CD4-positive, alpha-beta T cell (primary cell): Measurements from ENCODE around the gene SCUBE1. TPM values are rescaled to one million over a fixed set of nuclear protein-coding genes. Genes with fewer than 3 reads are reported as not detected.

Experiments used
- ATAC-seq: fragments of 200-7000 bp; cut with Tn5 transposase; one replicate; pipeline ENCODE4 v1.10.0; 2022; ENCODE audit warnings: mild to moderate bottlenecking; ENCODE audit not compliant: poor library complexity
- CTCF ChIA-PET: fragments of 350-600 bp; sonication (Branson Sonifier 250); formaldehyde crosslinking; loops from one replicate; lab custom pipeline; 2021; ENCODE audit warnings: antibody characterized with exemption, inconsistent platforms; lab: Charles Lee
- POLR2A ChIA-PET: fragments of 350-600 bp; sonication (Branson Sonifier 250); formaldehyde crosslinking; loops from one replicate; lab custom pipeline; 2021; ENCODE audit warnings: antibody characterized with exemption, inconsistent platforms; lab: Charles Lee
- DNase-seq, 14 experiments: peaks; one replicate each; pipeline ENCODE4 v3.0.0-alpha.2; 2013 to 2020; ENCODE audit warnings: mixed read lengths in 2 of 14
- H3K27ac ChIP-seq, 2 donors: one replicate each; pipeline versions ENCODE4 v1.5.1 to v1.7.0; 2013; ENCODE audit warnings: low read length in 2 of 2, low read depth in 1 of 2, mild to moderate bottlenecking in 1 of 2
- H3K27me3 ChIP-seq, 2 experiments: 1 replicate in 1 of 2; 2 replicates in 1 of 2; pipeline versions ENCODE4 v1.6.1 to v1.7.0; 2013; ENCODE audit warnings: low read length in 2 of 2, control low read depth in 1 of 2, mild to moderate bottlenecking in 1 of 2, moderate library complexity in 1 of 2; ENCODE audit not compliant: insufficient read depth in 2 of 2, control insufficient read depth in 1 of 2
- H3K36me3 ChIP-seq: one replicate; pipeline ENCODE4 v1.6.1; 2013; ENCODE audit warnings: low read length, control low read depth; ENCODE audit not compliant: insufficient read depth
- H3K4me1 ChIP-seq: one replicate; pipeline ENCODE4 v1.6.1; 2013; ENCODE audit warnings: low read length, control low read depth; ENCODE audit not compliant: insufficient read depth
- H3K4me3 ChIP-seq: one replicate; pipeline ENCODE4 v1.5.1; 2013; ENCODE audit warnings: mild to moderate bottlenecking, low read length, moderate library complexity
- H3K9me3 ChIP-seq, 2 experiments: 1 replicate in 1 of 2; 2 replicates in 1 of 2; pipeline versions ENCODE4 v1.6.1 to v1.7.0; 2013; ENCODE audit warnings: low read length in 2 of 2, mild to moderate bottlenecking in 2 of 2, control low read depth in 1 of 2, moderate library complexity in 1 of 2; ENCODE audit not compliant: control insufficient read depth in 1 of 2, insufficient read depth in 1 of 2
- H3K27ac Mint-ChIP-seq: one replicate; pipeline ENCODE4 v1.8.0; 2020; ENCODE audit warnings: mixed read lengths
- H3K27me3 Mint-ChIP-seq: one replicate; pipeline ENCODE4 v1.8.0; 2021; ENCODE audit warnings: mixed read lengths
- H3K36me3 Mint-ChIP-seq: one replicate; pipeline ENCODE4 v1.8.0; 2021; ENCODE audit warnings: low read depth, mixed read lengths
- H3K4me1 Mint-ChIP-seq: one replicate; pipeline ENCODE4 v1.8.0; 2021; ENCODE audit warnings: low read depth, mixed read lengths
- H3K4me3 Mint-ChIP-seq: one replicate; pipeline ENCODE4 v1.8.0; 2020; ENCODE audit warnings: mild to moderate bottlenecking, mixed read lengths
- H3K9me3 Mint-ChIP-seq: one replicate; pipeline ENCODE4 v1.8.0; 2020; ENCODE audit warnings: mixed read lengths
- CTCF ChIP-seq: fragments of 200-600 bp; IDR thresholded peaks from one replicate; pipeline ENCODE4 v1.8.0; 2022; ENCODE audit warnings: antibody characterized with exemption, mild to moderate bottlenecking
- intact Hi-C, 2 experiments: fragments of 100-400 bp; cut with DNase I in 1 of 2; cut with micrococcal nuclease in 1 of 2; formaldehyde crosslinking; loops; one replicate each; pipeline versions ENCODE4 v1.15.1 to v1.9.0; 2023 to 2025; cut with DNase I, micrococcal nuclease
- total RNA-seq, 174 experiments: library from RNA in 2 of 174; stranded (reverse) in 2 of 174; gene quantifications; one replicate each; pipeline ENCODE4 v1.2.3 and lab custom pipeline; 2021 to 2026

SCUBE1 gene
- total RNA-seq, 2 experiments from 2014 or later = not detected

- Mint-ChIP-seq H3K27me3 (no peaks in the 10 kb centered on the region), H3K27ac (no peak overlapping the region), H3K36me3 (no peaks in the 10 kb centered on the region), H3K4me1 (no peaks in the 10 kb centered on the region), H3K9me3 (no peaks in the 10 kb centered on the region), H3K4me3 (no peak overlapping the region)
- no peak for DNase-seq
- H3K4me3 ChIP-seq = no peak overlapping the region
- peaks cover 4% of the 10 kb centered on the region for H3K4me1 ChIP-seq
- TF ChIP-seq CTCF = no peak
- H3K9me3 ChIP-seq = no peaks in the 10 kb centered on the region
- ChIA-PET POLR2A (no interaction called here), CTCF (no interaction called here)
- no peaks in the 10 kb centered on the region for H3K36me3 ChIP-seq
- H3K27me3 ChIP-seq = no peaks in the 10 kb centered on the region
- ATAC-seq = no peak
- intact Hi-C loops = no loop called here
- no peak overlapping the region for H3K27ac ChIP-seq
Observed at GRCh38 chr22:43211941-43212433, 131.2 kb downstream of the SCUBE1 start.

- no peaks in the 10 kb centered on the region for H3K9me3 Mint-ChIP-seq
- intact Hi-C loops = no loop called here
- H3K9me3 ChIP-seq = no peaks in the 10 kb centered on the region
- no peak overlapping the region for H3K4me3 Mint-ChIP-seq
- H3K36me3 ChIP-seq = no peaks in the 10 kb centered on the region
- ChIA-PET CTCF (no interaction called here), POLR2A (no interaction called here)
- no peaks in the 10 kb centered on the region for H3K36me3 Mint-ChIP-seq
- H3K4me1 ChIP-seq = peaks cover 15% of the 10 kb centered on the region
- H3K4me3 ChIP-seq = no peak overlapping the region
- no peaks in the 10 kb centered on the region for H3K27me3 Mint-ChIP-seq
- no peak overlapping the region for H3K27ac ChIP-seq
- H3K4me1 Mint-ChIP-seq = peaks cover 8% of the 10 kb centered on the region
- no peaks in the 10 kb centered on the region for H3K27me3 ChIP-seq
- DNase-seq (no peak), ATAC-seq (no peak)
- H3K27ac Mint-ChIP-seq = no peak overlapping the region
- TF ChIP-seq CTCF = no peak
Observed at GRCh38 chr22:43210631-43211515, 132.3 kb downstream of the SCUBE1 start.

- H3K4me1 ChIP-seq = peaks cover 23% of the 10 kb centered on the region
- no peak for TF ChIP-seq CTCF
- H3K9me3 Mint-ChIP-seq = no peaks in the 10 kb centered on the region
- H3K27me3 Mint-ChIP-seq = no peaks in the 10 kb centered on the region
- intact Hi-C loops = no loop called here
- H3K27ac ChIP-seq = no peak overlapping the region
- no peaks in the 10 kb centered on the region for H3K9me3 ChIP-seq
- H3K27me3 ChIP-seq = no peaks in the 10 kb centered on the region
- H3K36me3 ChIP-seq = no peaks in the 10 kb centered on the region
- no peak overlapping the region for H3K4me3 Mint-ChIP-seq
- H3K27ac Mint-ChIP-seq = no peak overlapping the region
- H3K4me3 ChIP-seq = no peak overlapping the region
- peaks cover 8% of the 10 kb centered on the region for H3K4me1 Mint-ChIP-seq
- ATAC-seq = no peak
- no peak for DNase-seq
- ChIA-PET POLR2A (interaction anchor here (1.5 kb wide), 1 partner anchor 23 kb away, joined by 3 read pairs; the partner anchor contains the start of gene TTLL12), CTCF (no interaction called here)
- no peaks in the 10 kb centered on the region for H3K36me3 Mint-ChIP-seq
Observed at GRCh38 chr22:43209971-43210370, 133.2 kb downstream of the SCUBE1 start.
